SK-N-SH treated with all-trans-retinoic acid at 6 μM for 48 hours (cell line): ENCODE data around the gene MAX.

Experiments used
- ATAC-seq: fragments of 200-7000 bp; cut with Tn5 transposase; 3 replicates; pipeline ENCODE4 v1.9.1; 2020; ENCODE audit warnings: mild to moderate bottlenecking, moderate library complexity
- ARNTL ChIP-seq: fragments of 450-650 bp; formaldehyde crosslinking; IDR thresholded peaks from 2 replicates; pipeline ENCODE4 v1.5.0; 2020; ENCODE audit warnings: low read depth, mild to moderate bottlenecking, moderate library complexity, borderline replicate concordance
- CREB5 ChIP-seq: fragments of 250-450 bp; sonication (Bioruptor Pico); IDR thresholded peaks from 2 replicates; pipeline ENCODE4 v1.5.1; 2020; ENCODE audit warnings: low read depth, mild to moderate bottlenecking, moderate library complexity
- CSDC2 ChIP-seq: fragments of 250-450 bp; sonication (Bioruptor Pico); IDR thresholded peaks from 2 replicates; pipeline ENCODE4 v1.5.0; 2020; ENCODE audit warnings: mild to moderate bottlenecking, moderate library complexity
- CSRNP3 ChIP-seq: fragments of 250-450 bp; sonication (Bioruptor Pico); IDR thresholded peaks from 2 replicates; pipeline ENCODE4 v1.5.1; 2021; ENCODE audit warnings: mild to moderate bottlenecking, moderate library complexity
- ESRRG ChIP-seq: fragments of 250-450 bp; sonication (Bioruptor Pico); IDR thresholded peaks from 2 replicates; pipeline ENCODE4 v1.6.1; 2021; ENCODE audit warnings: mild to moderate bottlenecking
- GLIS3 ChIP-seq: fragments of 250-450 bp; sonication (Bioruptor Pico); IDR thresholded peaks from 2 replicates; pipeline ENCODE4 v1.5.0; 2020; ENCODE audit warnings: mild to moderate bottlenecking, moderate library complexity
- ISL1 ChIP-seq: fragments of 250-450 bp; sonication (Bioruptor Pico); IDR thresholded peaks from 2 replicates; pipeline ENCODE4 v2.1.2; 2022; ENCODE audit warnings: mild to moderate bottlenecking, moderate library complexity
- PATZ1 ChIP-seq: fragments of 250-450 bp; sonication (Bioruptor Pico); IDR thresholded peaks from 2 replicates; pipeline ENCODE4 v1.8.0; 2020; ENCODE audit warnings: mild to moderate bottlenecking, moderate library complexity, borderline replicate concordance
- POU6F1 ChIP-seq: fragments of 250-450 bp; sonication (Bioruptor Pico); IDR thresholded peaks from 2 replicates; pipeline ENCODE4 v1.8.0; 2021; ENCODE audit warnings: low read depth, mild to moderate bottlenecking, moderate library complexity, borderline replicate concordance
- PPARA ChIP-seq: fragments of 250-450 bp; sonication (Bioruptor Pico); IDR thresholded peaks from 2 replicates; pipeline ENCODE4 v1.5.0; 2020; ENCODE audit warnings: mild to moderate bottlenecking, borderline replicate concordance
- RARB ChIP-seq: fragments of 250-450 bp; sonication (Bioruptor Pico); IDR thresholded peaks from 2 replicates; pipeline ENCODE4 v1.8.0; 2021; ENCODE audit warnings: mild to moderate bottlenecking, moderate library complexity
- SNAI2 ChIP-seq: fragments of 250-450 bp; sonication (Bioruptor Pico); IDR thresholded peaks from 2 replicates; pipeline ENCODE4 v1.5.0; 2020; ENCODE audit warnings: mild to moderate bottlenecking, moderate library complexity
- TCF4 ChIP-seq: fragments of 250-450 bp; sonication (Bioruptor Pico); IDR thresholded peaks from 2 replicates; pipeline ENCODE4 v1.8.0; 2021; ENCODE audit warnings: mild to moderate bottlenecking, moderate library complexity, borderline replicate concordance
- TOX ChIP-seq: fragments of 250-450 bp; sonication (Bioruptor Pico); IDR thresholded peaks from 2 replicates; pipeline ENCODE4 v1.8.0; 2021; ENCODE audit warnings: mild to moderate bottlenecking, moderate library complexity, borderline replicate concordance
- TSHZ2 ChIP-seq: fragments of 250-450 bp; sonication (Bioruptor Pico); IDR thresholded peaks from 2 replicates; pipeline ENCODE4 v1.5.0; 2020; ENCODE audit warnings: mild to moderate bottlenecking, moderate library complexity
- ZC3H10 ChIP-seq: fragments of 250-450 bp; sonication (Bioruptor Pico); IDR thresholded peaks from 2 replicates; pipeline ENCODE4 v1.5.1; 2021; ENCODE audit warnings: mild to moderate bottlenecking, moderate library complexity
- ZFP30 ChIP-seq: fragments of 450-650 bp; formaldehyde crosslinking; IDR thresholded peaks from 2 replicates; pipeline ENCODE4 v1.5.0; 2022; ENCODE audit warnings: mild to moderate bottlenecking, moderate library complexity
- ZNF565 ChIP-seq: fragments of 450-650 bp; formaldehyde crosslinking; conservative IDR thresholded peaks from 2 replicates; pipeline ENCODE4 v1.5.0; 2020; ENCODE audit warnings: low read depth, mild to moderate bottlenecking, moderate library complexity
- ZNF70 ChIP-seq: fragments of 450-650 bp; formaldehyde crosslinking; IDR thresholded peaks from 2 replicates; pipeline ENCODE4 v1.5.0; 2020; ENCODE audit warnings: mild to moderate bottlenecking, moderate library complexity
- ZNF8 ChIP-seq: fragments of 450-650 bp; formaldehyde crosslinking; IDR thresholded peaks from 2 replicates; pipeline ENCODE4 v1.5.0; 2020; ENCODE audit warnings: mild to moderate bottlenecking, moderate library complexity

The MAX gene

GRCh38 chr14:65098586-65098985 lies 3.7 kb downstream of the MAX start (continued):
- no peak for TF ChIP-seq PATZ1 (CRISPR knock-in tag)
- no peak for TF ChIP-seq ZFP30
- TF ChIP-seq TSHZ2, result no peak

DNA sequence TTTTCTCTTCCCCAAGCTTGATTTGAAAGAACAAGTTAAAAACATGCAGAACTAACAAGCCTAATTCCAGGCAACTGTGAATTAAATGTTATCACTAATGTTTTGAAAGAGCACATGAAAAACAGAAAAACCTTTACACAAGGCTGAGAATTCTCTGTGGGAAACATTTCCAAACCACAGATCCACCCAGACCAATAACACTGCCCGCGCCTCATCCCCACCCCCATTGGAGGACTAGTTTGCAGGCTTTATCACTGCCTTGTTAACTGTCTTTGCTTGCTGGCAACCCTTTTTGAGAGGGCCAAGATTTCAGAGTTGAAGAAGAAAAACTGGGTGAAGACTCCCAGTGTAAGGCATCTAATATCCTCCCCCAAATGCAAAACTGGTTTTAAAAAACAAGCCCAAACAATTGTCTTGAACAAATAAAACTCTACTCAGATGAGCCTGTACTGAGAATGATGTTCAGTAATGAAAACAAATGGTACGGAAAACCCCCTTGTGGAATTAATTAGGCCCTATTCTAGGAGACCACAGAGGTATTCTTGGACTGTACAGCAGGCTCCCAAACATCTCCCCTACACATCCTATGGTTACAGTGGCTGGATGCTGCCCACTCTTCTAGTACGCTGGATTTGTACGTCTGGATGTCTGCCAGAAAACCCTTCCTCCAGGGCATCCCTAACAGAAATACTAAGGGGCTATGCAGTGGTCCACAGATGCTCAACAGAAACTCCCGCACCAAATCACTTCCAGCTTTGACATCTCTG lies 5.8 kb downstream of the MAX start:
- TF ChIP-seq ZNF70, result no peak
- TF ChIP-seq PATZ1 (CRISPR knock-in tag), result no peak
- no peak for TF ChIP-seq ZC3H10 (CRISPR knock-in tag)
- no peak for TF ChIP-seq ARNTL (CRISPR knock-in tag)

DNA sequence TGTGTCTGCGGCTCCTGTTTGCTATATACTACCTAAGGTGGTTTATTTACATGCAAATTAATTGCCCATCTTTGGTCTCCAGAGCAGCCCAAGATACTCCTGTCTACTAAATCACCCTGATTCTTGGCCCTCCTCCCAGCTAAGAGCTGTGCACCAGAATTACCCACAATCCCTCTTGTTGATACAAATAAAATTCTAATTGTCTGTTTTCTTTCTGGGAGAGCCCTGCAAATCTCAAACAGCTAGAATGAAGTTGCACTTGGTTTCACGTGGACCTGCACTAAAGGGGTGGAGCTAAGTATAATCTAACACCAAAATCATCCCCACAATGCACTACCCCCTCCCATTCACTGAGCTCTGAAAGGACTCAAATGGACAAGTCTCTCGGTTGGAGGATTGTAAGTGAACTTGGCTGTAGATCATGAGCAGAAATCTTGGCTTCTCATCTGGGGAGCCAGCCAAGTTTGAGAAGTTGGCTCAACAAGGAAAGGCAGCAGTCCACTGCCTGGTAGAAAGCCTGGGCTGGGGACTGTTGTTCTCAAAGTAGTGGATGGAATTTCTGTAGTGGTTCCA lies 6.6 kb downstream of the MAX start:
- no peak for TF ChIP-seq GLIS3 (CRISPR knock-in tag)
- peak; percentile 40 for TF ChIP-seq ISL1 (CRISPR knock-in tag)
- no peak for TF ChIP-seq TOX (CRISPR knock-in tag)
- TF ChIP-seq CSRNP3 (CRISPR knock-in tag), result no peak
- ATAC-seq, result peak; percentile 88

More for the DNA sequence above, 5.8 kb downstream of the MAX start:
- ATAC-seq, result no peak; the same call in 2 of the 3 replicates

GRCh38 chr14:65092349-65092748 lies 10.0 kb downstream of the MAX start:
- no peak for ATAC-seq
- TF ChIP-seq RARB (CRISPR knock-in tag) (no peak), CSRNP3 (CRISPR knock-in tag) (no peak), CREB5 (CRISPR knock-in tag) (no peak), PATZ1 (CRISPR knock-in tag) (no peak), TCF4 (CRISPR knock-in tag) (no peak), ARNTL (CRISPR knock-in tag) (no peak), SNAI2 (no peak), PPARA (CRISPR knock-in tag) (no peak), ZNF70 (no peak), POU6F1 (no peak), TOX (CRISPR knock-in tag) (no peak), ZFP30 (no peak), CSDC2 (no peak), ESRRG (CRISPR knock-in tag) (no peak), ZNF8 (CRISPR knock-in tag) (no peak), ZNF565 (CRISPR knock-in tag) (no peak)
